DMS114 treated with DMSO at 0.1 percent for 48 hours (cell line): ENCODE measurements around the gene OLFM3.

ENCODE experiments used
- DNase-seq: peaks from one replicate; lab custom pipeline; 2025; ENCODE audit not compliant: unreplicated experiment; lab: John Stamatoyannopoulos, UW

OLFM3 gene

DNA sequence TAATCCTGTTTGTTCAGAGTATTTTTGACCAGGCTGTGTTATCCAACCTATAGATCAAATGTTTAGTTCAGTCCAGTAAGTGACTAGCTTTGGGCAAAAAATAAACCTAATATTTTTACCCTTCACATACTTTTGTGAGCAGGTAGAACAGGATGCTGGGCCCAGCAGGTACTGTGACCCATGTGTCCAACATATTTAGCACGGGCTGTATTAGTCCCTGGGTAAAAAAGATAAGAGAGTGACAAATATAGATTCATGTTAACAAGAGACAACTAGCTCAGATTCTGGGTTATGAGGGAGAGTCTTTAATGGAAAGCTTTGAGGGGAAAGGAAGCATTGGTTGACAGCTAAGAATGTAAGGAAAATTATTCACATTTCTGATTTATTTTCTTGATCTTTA lies 43.1 kb downstream of the OLFM3 start:
- no peak for DNase-seq

DNA sequence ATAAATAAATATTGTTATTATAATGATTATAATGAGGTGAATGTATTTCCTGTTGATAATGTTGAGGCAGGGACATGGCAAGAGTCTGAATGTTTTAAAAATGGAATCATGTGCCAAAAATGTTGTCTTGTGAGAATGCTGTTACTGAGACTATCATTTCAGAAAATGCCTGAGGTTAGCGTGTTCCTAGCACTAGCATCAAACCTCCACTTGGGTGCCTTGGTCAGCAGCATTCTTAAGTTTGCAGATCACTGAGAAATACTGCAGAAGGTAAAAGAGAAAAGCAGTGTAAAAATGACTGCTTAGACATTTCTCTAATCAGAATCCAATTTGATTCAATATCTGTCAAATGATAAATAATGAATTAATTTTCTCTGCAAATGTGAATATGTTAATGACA lies 50.8 kb downstream of the OLFM3 start:
- DNase-seq, result no peak

DNA sequence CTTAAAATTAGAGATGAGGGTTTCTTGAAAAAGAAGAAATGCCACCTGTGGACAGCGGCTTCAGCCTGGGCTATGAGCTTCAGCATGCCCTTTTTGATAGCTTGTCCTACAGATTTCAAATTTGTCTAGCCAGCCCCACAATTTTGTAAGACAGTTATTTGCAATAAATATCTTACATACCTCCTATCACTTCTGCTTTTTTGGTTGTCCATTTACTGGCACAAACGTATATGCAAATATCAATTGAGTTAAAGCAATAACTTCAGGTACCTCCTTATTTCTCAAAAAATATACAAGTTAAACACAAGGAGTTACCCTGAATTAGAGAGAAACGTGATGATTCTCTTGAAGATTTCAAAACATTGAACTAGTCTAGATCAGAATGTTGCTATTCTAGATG lies 53.5 kb downstream of the OLFM3 start:
- DNase-seq, result no peak

DNA sequence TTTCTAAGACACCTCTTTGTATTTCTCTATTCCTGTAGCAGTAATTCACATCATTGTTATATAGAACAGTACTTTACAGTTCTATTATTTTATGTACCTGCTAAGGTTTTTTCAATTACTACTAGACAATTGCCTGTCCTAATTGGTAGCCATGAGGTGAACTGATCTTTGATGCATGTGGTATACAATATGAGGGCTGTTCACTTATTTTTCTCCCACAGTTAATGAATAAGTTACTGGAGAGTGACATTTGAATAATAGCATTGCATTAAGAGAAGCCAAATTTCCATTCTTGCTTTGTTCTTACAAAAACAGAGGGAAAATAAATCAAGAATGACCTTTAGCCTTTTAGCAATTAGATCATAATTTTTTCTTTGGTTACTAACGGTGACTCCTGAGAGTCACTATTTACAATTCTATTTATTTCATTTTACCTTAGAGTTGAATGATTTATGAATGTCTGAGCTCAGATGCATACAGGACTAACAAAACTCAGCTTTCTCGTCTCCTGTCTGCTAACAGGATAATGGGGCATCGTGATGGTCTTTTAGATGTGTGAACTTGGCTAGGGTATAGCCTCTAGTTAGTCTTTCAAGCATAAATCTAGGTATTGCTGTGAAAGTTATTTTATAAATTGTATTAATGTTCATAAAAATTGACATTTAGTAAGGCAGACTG lies 54.1 kb downstream of the OLFM3 start:
- no peak for DNase-seq

DNA sequence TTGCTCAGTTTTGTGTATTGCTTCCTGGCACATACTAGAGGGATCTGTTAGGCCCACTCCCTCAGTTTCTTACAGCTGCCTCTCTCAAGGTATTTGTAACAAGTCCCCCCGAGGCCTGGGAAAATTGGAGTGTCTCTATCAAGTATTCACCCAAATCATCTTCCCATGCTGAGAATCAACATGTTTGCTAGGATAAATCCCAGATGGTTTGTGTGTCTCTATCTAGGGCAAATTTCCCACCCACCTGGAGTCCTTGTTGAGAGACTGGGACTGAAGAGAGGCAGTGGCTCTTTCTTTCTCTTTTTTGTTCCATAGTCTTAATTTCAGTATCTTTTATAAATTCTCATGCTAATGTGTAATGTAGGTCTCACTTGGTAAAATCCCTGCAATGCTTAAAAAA lies 58.0 kb downstream of the OLFM3 start:
- DNase-seq, result no peak

DNA sequence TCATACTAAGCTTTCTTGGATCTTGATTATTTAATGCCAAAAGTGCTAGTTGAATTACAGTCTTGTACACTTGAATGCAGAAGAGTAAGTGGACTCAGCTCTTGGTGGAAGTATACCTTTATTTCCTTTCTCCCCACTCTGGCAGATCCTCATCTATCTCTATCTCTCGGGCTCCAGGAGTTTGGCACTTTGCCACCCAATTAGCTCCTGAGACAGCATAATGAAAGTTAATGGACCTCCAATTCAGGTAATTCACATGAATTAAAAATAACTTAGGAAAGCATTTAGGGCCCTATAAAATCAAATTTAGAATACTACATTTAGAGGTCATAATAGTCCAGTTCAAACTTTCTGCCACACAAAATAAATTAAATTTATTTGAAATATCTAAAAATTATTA lies 67.4 kb downstream of the OLFM3 start:
- no peak for DNase-seq

DNA sequence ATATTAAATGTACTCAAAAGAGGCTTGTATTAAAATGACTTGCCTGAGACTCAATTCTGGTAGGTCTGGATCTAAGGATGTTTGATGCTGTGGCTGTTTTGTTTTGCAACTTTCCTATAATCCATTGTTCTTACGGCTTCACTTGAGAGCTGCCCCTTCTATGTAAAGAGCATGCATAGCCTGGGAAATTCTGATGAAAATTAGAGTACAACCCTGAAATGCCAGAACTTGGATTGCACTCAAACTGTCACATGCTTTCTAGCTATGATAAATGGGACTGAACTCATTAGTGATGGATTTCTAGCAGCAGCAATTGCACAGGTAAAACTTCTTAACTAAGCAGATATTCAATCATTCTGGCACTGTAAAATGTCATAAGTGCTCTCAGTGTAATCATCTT lies 67.9 kb downstream of the OLFM3 start:
- no peak for DNase-seq

DNA sequence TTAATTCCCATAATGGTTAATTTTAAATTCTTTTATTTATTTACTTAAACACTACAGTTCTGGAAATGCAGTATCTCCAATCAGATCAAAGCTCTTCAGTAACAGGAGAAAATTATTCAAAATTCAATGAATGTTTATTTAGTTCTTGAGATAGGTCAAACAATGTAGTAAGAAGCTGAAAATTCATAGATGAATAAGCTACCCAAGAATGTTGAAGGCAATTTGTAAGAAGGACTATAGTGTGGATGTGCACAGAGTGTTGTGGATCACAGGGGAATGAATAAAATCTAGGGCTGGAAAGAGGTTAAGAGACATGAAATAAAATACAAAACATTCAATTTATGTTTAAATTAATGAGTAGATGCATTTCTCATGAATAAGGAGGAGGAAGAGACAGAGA lies 72.0 kb downstream of the OLFM3 start:
- DNase-seq, result no peak

DNA sequence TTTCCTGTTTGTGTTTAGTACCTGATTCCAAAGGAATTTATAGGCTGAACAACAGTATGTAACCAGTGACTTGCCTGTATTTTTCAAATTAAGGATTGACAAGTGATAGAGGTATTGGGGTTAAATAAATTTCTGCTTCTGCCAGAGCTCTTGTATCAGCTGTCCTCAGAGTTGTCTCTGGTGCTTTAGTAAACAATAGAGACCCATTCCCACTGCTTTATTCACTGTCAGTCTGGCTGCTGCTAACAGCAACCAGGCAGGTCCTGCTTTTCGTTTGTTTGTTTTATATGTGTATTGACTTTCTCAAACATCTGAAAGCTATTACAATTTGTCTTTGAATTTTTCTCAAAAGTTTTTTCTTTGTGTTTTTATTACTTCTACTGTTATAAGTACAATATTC lies 76.1 kb downstream of the OLFM3 start:
- DNase-seq, result no peak

DNA sequence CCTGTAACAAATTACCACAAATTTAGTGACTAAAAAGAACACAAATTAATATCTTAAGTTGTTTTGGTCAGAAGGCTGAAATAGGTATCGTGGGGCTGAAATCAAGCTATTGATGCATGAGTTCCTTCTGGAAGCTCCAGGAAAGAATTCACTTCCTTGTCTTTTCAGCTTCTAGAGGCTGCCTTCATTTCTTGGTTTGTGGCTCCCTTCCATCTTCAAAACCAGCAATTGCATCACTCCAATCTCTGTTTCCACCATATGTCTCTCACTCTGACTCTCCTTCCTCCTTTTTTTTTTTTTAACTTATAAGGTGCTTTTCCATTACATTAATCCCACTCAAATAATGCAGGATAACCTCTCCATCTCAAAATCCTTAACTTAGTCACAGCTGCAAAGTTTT lies 78.4 kb downstream of the OLFM3 start:
- no peak for DNase-seq

DNA sequence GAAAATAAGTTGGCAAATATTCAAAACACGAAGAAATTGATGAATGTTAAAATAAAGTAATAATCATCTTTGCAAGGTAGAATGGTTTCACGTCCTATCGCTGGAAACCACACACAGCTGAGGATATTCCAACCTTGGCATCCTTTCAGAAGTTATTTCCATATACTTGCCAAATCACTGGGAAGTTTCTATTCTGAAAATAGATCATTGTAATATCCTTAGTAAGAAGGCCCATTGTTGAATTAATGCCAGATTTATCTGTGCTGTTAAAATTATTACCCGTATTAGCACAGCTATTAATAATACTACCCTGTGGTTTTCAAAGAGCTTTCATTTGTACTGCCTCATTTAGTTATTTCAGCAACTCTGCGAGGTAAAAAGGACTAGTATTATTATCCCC lies 81.1 kb downstream of the OLFM3 start:
- no peak for DNase-seq

DNA sequence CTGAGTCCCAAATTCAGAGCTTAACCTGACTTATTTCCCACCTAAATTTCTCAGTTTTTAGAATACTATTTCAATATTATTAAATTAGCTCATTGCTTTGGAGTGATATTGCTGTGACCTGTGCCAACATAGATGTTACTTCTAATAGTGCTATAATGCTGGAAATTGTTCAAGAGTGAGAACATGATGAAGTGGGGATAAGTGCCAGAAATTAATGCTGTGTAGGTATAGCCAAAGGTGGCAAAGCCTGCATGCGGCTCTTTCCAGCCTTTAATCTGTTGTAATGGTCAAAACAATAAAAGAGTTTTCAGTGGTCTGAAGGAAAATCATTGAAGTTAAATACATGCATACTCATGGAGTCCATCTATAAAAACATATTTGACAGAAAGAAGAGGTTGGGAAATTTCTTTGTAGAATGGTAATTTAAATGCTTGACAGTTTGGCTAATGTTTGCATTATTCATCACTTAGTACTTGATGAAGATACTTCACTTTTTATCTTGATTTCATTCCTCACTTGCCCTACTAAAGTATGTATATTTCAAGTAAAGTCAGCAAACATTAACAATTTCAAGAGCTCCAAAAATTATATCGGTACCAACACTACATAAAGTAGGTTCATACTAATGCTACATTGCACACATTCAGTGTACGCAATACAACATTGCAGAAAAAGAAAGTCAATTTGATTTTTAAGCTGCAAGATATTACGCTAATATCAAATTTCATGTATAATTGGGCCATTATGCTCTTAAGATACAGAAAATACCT lies 82.1 kb downstream of the OLFM3 start:
- DNase-seq, result no peak

DNA sequence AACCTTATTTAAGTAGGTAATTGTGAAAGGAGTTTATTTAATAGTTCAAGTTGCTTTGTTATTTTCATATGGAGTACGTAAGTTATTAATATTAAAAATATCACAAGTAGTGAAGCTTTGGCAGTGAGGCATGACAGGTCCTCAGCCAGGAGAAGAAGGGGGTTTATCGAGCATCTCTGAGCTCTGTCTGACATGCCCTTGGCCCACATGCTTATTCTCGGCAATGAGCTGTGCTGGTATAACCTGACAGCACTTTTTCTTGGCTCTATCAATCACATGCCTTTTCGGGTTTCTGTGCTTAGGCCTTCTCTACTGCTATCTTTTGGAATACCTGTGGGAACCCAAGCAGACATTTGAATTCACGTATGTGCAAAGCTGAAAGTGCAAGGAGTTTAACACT lies 84.8 kb downstream of the OLFM3 start:
- DNase-seq, result no peak

DNA sequence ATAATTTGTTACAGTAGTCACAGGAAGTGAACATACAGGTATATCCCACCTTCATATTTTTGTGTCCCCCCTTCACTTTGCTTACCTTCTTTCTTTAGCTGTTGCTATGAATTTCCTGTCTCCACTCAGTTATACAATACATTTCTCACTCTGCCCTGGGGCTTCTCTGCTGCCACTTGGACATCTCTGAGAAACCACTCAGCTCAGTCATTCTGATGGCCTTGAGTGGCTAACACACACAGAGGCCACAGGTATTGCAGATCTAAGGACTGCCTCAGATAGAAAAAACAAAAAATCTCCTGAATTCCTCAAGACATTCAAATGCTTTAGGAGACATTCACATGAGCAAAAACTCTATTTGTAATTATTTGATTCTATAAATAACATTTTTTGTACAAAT lies 87.7 kb downstream of the OLFM3 start:
- no peak for DNase-seq

DNA sequence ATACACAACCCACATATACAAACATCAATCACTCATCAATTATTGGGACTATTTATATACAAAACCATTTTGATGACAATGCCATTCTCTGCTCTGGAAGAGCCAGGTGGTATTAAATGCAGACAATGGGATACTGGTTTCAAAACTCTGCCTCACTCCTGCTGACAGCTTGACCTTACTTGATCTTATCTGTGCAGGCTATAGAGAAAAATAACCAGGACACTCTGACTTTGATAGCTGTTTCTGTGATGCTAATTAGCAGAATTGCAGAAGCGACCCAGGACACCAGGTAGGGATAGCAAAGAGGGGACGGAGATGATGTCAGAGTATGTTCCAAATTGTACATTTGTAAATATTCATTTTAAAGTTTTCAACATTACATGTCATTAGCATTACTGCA lies 89.5 kb downstream of the OLFM3 start:
- DNase-seq, result no peak

DNA sequence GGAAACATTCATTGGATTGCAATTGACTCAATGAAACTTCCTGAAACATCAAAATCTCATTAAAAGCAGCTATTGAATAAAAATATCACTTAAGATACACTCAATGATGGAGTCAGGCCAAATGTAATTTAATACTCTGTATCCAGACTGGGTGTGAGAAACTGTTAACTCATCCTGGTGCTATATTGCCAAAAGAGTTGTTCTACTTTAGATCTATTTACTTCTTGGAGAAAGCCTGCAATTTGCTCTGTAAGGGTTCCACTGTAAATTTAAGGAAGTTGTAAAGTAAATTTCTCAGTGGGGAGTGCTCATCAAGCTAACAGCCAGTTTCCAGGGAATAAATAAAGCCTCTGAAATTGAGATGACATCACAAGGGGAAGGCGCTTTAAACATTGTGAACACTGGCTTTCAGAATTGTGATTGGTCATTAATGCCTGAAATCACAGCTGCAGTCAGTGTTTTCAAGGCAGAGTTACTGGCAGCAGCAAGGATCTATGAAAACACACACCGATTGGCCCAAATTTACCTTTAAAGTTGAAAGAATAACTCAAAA lies 91.4 kb downstream of the OLFM3 start:
- no peak for DNase-seq

DNA sequence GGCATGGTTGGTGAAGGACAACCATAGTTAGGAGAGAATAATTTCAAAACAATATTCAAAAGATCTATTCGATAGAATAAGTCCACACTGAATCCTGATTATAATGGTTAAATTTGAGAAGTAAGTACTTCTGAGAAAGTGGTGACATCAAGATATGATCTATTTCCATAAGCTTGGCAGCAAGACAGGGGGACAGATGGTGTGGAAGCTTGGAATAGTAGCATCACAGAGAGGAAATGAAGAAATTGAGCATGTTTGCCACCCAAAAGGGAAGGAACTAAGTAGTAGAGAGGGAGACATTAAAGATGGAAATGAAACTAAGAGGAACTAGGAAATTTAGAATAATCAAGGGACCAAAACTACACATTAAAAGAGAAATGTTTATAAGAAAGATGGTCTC lies 94.5 kb downstream of the OLFM3 start:
- DNase-seq, result no peak

DNA sequence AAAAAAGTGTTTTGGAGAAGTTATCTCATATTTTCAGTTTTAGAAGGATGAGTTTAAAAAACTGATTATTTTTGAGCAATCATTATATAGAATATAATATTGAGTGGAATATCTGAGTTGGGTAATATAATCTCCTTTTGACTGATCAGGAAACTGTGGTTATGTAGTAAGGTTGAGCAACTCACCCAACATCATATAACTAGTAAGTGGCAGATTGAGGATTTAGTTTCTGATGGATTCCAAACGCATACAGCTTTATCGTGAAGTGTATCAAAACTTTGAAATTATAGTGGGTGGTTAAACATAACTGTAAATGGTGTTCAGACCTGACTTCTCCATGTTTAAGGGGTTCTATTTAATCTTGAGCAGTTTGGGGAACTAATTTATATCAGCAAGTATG lies 98.6 kb downstream of the OLFM3 start:
- no peak for DNase-seq

DNA sequence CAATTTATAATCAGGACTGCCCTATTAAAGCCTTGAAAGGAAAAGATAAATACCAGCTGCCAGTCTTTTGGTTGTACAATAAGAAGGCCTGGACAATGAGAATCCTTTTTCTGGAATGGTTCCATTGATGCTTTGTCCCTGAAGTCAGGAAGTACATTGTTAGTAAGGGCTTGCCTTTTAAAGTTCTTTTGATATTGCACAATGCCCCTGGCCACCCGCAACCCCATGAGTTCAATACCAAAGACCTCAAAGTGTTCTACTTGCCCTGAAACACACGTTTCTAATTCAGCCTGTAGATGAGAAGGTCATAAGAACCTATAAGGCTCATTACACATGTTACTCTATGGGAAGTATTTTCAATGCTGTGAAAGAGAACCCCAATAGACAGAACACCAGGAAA lies 112.1 kb downstream of the OLFM3 start:
- DNase-seq, result no peak

DNA sequence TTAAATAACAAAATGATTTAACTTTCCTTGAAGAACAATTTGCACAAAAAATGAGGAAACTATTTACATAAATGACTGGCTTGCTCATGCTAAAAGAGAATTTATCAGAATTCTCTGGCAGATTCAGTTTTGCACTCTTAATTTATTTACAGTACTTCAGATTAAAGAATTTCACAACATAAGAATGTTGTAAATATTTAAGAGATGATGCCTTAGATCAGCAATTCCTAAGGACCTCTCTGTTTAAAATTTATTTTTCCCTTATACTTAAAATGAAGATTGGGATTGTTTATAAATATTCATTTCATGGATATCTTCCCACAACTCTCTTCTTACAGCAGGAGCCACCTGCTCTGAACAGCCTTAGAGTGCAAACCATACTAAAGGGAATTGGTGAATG lies 120.8 kb downstream of the OLFM3 start:
- DNase-seq, result no peak

DNA sequence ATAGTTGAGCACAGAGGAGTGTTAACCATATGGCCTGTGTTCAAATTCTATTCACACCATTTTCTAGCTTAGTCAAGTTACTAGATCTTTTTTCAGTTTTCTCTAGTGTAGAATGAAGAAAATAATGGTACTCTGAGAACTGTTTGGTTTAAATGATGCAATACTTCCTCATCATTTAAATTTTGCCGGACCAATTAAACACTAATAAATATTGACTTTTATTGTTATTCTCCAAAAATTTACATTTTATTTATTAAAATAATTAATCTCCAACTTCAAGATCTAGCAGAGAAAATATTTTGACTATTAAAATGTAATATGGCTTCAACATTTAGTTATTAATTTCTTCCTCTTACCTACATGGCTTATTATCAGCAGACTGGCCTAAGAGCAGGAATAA lies 123.1 kb downstream of the OLFM3 start:
- no peak for DNase-seq

DNA sequence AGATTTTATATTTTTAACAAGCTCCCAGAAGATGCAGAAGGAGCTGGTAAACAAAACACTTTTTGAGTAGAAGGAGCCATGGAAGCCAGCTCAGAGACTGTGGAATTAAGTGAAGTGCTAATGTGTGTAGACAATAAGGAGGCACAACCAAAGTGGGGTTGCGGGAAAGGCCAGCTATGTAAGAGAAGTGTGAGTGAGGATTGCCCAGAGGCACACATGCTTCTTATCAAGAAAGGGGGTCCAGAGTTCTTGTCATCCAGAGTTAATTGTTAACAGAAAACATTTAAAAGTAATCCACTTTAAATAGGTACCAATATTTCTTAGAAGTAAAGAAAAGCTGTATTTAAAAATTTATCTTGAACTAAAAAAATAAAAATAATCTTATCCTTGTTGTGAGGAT lies 136.8 kb downstream of the OLFM3 start:
- no peak for DNase-seq

DNA sequence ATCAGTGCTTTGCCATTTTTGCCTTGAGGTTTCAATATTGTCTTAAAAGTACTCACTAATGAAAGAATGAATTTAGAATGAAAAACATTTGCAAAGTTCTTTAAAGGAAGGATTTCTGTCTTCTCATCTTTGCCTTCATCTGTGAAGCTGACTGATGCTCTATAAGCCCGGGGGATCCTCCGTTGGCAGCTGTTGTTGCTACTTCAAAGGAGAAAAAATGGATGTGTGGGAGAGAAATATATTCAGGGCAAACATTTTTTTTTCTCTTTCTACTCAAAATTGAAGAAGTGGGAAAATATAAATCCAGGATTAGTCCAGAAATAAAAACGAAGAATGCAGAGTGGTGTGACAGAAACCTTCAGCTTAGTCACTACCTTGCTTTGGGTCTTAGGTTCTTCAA lies 142.5 kb downstream of the OLFM3 start:
- no peak for DNase-seq
